ENCODE measurements around the gene ECSIT.

DNA sequence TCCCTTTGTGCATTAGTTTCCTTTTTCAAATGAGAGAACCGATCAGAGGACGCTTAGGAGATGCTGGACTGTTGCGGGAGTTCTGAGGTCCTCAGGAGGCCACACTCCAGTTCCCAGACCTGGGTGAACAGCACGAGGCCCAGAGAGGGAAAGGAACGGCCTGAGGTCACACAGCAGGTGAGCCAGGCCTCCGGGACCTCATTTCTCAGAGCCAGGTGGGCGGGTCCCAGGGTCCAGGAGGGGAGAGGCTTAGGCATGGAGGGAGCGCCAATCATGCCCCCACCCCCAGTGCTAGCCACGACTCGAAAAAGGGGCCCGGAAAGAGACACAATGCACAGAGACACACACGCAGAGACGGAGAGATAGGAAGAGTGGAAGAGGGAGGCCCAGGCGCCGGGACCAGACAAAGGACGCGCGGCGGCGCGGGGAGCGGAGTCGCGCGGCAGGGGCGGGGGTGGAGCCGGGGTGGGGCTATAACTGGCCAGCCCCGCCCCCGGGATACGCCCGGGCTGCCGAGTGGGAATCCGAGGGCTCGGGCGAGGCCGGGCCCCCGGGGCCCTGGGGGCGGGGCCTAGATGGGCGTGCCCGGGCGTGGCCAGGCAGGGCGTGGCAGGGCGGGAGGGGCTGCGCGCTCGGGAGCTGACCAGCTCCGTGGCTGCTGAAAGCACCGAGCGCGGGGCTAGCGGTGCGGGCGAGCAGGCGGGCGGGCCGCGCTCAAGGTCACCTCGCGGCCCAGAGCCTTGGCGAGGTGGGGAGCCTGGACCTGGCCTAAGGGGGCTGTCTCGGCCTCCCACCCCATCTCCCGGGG lies 49.6 kb downstream of the ECSIT start:
- TF ChIP-seq, protein P1, sequence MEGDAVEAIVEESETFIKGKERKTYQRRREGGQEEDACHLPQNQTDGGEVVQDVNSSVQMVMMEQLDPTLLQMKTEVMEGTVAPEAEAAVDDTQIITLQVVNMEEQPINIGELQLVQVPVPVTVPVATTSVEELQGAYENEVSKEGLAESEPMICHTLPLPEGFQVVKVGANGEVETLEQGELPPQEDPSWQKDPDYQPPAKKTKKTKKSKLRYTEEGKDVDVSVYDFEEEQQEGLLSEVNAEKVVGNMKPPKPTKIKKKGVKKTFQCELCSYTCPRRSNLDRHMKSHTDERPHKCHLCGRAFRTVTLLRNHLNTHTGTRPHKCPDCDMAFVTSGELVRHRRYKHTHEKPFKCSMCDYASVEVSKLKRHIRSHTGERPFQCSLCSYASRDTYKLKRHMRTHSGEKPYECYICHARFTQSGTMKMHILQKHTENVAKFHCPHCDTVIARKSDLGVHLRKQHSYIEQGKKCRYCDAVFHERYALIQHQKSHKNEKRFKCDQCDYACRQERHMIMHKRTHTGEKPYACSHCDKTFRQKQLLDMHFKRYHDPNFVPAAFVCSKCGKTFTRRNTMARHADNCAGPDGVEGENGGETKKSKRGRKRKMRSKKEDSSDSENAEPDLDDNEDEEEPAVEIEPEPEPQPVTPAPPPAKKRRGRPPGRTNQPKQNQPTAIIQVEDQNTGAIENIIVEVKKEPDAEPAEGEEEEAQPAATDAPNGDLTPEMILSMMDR (IDR thresholded peaks at IDR 0.05): no peak
- TF ChIP-seq POLR2AphosphoS5 (IDR thresholded peaks at IDR 0.05) (no peak), POLR2A (IDR thresholded peaks at IDR 0.05) (no peak)

Data from suprapubic skin (tissue), 4 donors.